GM18517 (cell line): ENCODE measurements around the gene PARVA.

Source experiments
- ATAC-seq: cut with Tn5 transposase; IDR thresholded peaks from one replicate; pipeline ENCODE4 v1.9.1; 2021; ENCODE audit warnings: mild to moderate bottlenecking, moderate library complexity; ENCODE audit not compliant: unreplicated experiment

PARVA gene

DNA sequence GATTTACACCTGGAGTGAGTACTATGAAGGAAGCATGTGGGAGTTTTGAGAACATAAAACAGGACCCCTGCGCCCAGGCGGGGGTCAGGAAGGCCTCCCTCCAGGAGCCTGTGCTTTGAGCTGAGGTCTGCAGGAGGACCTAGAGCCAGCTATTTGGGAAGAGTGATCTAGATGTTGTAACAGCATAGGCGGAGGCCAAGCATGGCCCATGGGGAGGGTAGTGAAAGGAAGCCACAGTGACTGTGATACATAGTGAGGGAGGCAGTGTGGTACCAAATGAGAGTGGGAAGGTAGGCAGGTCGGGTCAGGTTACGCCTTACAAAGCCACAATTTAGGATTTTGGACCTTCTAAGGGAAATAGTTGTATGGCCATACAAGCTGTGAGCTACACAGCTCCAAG lies 147.5 kb downstream of the PARVA start:
- ATAC-seq: no peak

DNA sequence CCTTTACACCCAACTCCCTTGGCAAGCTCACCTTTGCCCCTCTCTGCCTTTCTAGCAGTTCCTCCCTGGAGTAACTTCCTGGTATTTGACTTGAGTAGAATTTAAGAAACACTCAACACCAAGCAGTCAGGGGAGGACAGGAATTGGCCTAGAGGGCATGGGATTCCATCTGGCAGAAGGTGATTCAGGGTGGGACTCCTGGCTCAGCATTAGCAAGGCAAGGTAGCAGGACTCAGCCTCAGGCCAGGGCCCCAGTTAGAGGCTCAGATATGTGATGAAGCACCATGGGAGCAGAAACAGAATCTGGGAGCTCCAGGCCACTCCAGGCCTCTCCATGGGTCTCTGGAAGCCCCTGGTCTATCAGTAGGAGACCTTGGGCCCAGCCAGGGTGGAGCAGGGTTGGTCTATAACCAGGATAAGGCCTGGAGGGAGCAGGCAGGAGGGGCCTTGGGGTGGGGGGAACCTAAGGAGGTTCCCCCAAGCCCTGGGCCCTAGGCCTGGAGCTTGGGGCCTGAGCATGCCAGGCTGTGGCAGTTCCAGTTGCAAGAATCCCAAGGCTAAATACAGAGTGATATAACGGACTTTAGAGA lies 148.2 kb downstream of the PARVA start:
- no peak for ATAC-seq

DNA sequence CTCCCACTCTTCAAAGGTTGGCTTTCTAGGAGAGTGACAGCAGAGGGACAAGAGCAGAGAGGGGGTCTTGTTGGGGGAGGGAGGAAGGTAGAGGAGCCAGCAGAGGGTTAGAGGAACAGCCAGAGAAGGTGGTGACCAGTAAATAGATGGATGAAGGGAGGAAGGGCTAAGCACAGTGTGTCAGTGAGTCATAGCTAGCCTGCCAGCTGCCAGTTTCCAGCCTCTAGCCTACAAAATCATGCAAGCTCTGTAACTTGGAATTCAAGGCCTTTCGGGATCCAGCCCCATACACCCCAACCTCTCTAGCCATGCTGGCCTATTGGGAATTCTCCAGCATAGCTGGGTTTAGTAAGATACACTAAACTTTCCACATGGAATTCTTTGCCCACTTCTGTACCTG lies 149.4 kb downstream of the PARVA start:
- no peak for ATAC-seq

DNA sequence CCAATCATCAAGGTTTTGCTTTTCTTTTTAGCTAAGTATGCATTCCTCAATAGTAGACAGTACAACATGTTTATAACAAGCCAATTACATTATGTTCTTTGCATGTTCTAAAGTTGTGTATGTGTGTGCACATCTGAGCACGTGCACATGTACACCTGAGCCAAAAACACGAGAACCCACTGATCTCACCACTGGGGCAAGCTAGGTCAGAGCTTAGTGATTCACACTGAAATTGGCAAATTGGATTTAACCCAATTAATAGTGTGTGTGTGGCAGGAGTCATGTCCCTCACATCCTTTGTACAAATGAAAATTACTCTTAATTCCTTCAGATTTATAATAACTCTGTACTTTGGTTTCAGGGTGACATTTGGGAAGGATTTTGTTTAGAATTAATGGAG lies 151.1 kb downstream of the PARVA start:
- no peak for ATAC-seq

DNA sequence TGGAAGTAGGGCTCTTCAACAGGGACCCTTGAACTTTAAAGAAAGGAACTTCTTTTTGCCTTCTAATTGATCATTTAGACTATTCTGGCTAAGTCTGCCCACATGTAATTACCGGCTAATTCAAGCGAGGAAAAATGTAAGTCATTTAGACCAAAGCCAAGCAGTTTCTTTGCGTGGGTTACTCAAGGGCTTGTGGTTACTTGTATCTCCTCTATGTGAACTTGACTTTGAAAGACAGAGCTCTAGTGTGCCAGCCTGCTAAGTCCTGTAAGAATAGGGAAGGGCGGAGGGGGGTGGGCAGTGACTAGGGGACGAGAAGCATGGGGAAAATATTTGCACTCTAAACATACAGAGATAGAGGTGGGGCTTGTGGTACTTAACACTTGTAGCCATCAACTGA lies 151.7 kb downstream of the PARVA start:
- no peak for ATAC-seq

DNA sequence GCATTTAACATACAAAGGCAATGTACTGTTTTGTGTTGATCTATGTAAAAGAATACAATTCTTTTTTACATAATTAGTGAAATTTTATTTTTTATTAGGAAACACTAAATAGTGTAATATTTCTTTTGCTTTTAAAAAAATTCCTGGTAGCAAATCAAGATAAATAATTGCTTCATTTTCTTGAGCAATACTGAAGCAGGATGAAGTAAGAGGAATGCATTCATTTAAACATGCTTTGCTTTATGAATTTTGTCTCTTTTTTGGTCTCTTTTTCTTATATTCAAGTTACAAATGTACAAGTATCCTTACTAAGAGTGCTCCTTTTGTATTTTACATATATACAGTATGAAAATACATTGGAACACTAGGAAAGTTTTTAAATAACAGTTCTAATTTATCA lies 152.4 kb downstream of the PARVA start:
- ATAC-seq: no peak

DNA sequence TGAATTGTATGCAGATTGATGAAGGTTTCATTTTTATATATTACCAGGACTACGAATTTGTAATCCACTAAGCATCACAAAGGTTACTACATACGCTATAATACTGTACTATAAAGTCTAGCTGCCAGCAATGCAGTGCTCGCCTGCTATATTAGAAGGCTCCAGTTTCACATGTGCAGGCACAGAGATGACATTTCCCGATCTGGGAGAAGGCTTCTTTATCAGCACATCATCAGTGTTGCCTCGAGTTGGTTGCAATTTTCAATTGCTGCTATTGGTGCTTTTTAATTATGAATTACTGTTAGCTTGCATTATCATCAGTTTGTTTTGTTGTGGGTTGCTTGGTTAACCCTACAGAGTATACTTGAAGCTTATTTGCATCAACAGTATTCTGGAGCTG lies 153.6 kb downstream of the PARVA start:
- no peak for ATAC-seq

DNA sequence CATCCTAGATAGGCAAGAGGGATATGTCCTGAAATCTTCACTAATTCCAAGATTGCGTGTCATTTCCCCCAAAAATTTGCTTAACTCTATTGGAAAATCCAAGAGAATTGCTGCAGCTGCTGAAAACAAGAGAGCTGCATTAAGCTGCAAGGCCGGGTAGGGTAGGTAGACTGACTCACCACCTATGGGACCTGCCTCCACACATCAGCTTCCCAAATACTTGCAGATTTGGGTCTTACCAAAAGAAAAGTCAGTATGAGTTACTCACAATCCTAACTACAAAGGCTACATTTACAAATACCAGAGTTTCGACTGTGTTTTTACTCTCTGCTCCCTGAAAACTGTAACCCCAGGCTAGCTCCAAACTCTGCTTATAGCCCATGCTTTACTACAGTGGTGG lies 154.3 kb downstream of the PARVA start:
- ATAC-seq: no peak

DNA sequence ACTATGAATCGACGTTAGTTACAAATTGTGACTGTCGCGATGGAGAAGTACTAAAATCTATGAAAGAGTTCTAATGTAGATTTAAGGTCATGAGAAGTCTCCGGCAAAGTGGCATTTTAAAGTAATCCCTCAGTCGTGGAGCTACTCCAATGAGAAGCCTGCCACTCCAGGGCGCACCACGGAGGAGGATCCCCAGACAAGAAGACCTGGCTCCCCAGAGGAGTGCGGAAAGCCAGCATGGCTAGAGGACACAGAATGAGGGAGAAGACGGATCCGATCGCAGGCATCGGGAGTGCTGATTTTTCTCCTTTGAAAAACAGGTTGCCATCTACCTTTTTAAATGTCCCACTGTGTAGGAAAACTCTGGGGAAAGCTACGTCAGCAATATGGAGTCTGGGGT lies 155.2 kb downstream of the PARVA start:
- no peak for ATAC-seq

DNA sequence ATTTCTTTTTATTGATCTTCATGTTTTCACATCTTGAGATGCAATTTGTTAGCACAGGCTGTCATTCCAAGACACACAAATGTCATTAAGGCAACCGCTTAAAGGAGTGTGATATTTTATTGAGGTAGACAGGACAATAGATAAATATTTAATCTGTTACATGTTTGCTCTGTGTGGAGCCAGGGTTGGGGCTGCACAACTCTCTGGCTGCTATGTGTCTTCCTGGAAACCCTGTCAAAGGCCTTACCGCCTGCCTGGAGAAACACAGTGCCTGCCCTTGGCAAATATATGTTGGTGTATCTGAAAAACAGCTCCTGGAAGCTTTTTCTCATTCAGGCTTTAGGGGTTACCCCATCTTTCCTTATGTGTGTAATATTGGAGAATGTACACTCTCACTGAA lies 157.2 kb downstream of the PARVA start:
- ATAC-seq: no peak

DNA sequence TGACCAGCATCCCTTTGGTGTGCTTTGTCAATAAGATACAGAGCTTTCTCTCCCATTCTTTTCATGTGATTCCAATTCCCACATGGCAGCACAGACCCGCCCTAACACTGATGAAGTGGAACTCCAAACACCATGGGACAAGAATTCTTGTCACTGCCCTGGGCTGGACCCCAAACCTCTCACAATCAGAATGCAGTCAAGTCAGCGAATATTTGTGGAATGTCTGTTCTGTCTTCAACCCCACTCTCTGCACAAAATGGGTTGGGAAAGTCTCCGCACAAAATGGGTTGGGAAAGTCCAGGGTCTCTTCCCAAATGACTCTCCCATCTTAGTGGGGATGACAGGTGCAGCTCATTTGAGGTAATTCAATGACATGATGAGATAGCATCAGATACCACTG lies 157.9 kb downstream of the PARVA start:
- no peak for ATAC-seq

DNA sequence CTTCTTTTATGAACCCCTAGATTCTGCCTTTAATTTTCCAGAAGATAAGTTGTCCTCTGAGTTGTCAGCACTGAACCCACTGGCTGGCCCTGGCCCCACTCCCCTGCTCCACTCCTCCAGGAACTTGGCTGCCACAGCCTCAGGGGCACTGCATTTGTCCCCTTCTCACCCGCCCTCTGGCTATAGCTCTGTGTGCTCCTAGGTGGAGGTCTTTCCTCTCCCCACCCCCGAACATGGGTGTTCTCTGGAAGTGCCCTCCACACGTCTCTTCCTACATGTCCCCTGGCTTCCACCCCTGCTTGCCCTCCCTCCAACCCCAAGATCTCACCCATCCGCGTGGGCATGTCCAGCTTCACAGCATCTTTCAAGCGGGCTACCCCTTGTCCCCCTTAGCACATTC lies 159.2 kb downstream of the PARVA start:
- ATAC-seq: no peak

DNA sequence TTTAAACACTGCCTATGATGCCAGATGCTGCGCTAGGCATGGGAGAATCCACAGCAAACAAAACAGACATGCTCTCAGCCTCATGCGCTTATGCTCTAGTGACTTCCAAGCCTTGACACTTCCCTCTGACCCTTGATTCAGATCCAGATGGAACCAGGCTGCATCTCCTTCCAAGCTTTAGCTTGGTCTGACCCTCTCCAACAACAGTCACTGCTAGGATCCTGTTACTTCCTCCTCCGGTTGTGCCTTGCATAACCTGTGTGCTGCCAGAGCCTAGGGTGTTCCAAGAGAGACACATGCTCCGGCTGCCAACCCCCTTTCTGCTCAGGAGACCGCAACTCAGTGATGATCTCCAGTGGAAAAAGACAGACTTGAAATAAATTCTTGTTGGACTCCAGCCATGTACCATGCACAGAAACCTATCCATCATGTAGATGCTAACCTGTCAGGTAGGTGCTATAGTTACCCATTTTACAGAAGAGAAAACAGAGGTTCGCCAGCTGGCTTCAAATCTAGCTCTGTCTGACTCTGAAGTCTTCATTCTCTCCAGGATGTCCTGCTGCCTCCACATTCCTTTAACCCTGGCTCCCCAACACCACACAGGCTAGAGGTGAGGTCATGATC lies 160.5 kb downstream of the PARVA start:
- ATAC-seq: no peak

DNA sequence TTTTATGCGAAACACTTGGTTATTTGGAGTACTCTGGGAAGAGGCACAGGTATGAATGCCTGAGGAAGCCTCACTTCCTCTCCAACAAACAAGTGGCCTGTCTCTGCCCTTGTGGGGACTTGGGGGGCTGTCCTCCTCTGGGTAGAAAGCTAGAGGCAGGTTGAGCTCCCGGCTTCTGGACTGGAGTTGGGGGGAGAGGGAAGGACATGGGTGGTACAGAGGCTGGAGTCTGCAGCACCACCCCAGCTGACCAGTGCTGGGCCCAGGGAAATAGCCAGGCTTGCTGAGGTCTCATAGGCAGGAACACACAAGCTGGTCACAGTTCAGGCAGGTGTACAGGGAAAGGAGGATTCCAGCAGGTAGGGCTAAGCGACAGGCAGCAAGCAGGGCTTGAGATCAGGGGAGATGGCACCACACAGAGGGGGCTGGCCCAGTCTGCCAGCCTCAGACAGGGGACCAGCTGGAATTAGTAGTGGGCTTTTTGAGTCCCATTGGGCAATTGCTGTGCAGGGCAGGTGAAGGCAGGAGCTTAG lies 161.6 kb downstream of the PARVA start:
- ATAC-seq: no peak

DNA sequence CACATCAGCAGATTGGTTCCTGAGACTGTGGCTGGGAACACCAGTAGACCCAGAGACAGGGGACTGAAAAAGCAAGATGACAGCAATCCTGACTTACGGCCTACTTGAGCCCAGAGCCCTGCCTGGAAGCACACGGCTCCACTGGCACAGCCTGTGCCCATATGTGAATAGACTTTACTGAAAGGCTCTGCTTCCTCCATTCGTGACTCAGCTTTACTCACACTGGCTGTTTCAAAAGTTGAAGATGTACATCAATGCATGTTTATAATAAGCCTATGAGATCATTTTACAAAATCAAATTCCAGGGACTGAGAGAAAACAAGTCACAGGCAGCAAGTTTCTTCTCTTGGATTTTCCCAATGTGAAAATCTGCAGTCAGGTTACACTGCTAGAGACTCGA lies 162.2 kb downstream of the PARVA start:
- ATAC-seq: no peak

DNA sequence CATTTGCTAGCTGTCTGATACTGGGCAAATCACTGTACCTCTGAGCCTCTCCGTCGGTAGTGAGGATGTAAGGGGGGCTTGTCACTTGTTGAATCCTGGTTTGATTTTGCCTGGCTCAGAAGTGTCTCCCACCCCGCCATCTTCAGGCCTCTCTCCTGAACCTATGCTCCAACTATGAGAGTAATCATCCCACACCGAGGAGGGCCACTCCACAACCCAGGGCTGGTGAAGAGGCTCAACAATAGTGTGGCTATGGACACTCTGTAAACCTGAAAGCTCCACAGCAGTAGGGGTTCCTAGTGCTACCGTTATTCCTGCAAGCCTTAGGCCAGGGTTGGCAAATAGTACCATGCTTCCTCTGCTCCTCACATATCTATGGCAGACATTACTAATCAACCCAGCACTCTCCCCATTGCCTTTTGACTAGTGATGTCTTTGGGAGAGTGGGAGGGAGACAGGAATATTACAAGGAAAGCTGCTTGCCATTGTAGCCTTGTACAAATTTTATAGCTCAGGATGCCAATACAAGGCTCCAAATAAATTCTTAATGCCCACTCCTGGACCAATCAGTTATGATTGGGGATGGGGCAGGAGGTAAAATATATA lies 162.8 kb downstream of the PARVA start:
- ATAC-seq: no peak

DNA sequence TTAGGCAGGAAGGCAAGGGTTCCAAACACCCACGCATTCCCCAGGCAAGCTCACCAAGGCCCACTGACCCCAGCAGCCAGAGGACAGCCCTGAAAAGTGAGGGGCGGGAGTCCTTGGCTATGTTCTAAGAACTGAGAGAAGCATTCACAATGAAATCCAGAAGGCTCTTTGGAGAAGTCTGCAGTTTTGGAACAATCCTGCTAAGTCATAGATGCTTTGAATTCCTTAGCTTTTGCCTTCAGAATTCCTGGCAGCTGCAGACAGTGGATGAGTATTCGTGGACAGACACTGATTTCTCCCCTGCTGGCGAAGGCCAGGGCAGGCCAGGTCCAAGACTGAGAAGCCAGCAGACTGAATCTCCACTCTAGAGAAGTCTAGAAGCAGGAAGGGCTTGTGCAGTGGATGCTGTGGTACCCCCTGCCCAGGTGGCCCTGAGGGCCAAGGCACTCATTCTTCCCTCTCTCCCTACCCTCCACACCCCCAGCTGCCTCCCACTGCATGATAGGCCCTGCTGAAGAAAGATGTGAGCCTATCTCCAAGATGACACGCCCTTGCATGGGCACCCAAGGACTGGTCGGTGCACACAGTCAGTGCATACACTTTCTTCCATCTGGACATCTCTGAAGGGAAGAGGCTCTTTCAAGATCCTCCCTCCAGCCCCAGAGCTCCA lies 163.7 kb downstream of the PARVA start:
- ATAC-seq: no peak

DNA sequence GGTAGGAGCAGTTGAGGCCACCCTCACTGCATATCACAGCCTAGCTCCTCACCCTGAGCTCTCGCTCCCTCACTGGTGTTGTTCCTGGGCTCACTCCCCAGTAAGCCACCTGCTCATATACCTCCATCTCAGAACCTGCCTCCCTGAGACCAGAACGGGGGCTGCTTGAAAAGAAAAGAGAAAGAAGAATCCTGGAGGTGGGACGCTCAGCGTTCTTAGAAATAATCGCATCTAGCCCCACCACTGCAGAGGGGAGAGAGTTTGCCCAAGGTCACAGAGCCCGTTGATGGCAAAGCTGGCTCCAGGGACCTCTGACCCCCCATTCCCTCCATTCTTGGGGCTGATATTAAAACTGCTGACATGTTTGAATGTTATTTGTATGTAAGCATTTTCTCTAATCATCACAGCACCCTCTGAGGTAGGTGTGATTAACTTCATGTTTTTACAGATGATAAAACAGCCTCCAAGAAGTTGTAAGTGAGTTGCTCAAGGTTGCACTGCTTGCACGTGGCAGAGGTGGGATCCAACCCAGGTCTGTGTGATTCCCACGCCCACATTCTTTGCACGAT lies 164.3 kb downstream of the PARVA start:
- no peak for ATAC-seq

DNA sequence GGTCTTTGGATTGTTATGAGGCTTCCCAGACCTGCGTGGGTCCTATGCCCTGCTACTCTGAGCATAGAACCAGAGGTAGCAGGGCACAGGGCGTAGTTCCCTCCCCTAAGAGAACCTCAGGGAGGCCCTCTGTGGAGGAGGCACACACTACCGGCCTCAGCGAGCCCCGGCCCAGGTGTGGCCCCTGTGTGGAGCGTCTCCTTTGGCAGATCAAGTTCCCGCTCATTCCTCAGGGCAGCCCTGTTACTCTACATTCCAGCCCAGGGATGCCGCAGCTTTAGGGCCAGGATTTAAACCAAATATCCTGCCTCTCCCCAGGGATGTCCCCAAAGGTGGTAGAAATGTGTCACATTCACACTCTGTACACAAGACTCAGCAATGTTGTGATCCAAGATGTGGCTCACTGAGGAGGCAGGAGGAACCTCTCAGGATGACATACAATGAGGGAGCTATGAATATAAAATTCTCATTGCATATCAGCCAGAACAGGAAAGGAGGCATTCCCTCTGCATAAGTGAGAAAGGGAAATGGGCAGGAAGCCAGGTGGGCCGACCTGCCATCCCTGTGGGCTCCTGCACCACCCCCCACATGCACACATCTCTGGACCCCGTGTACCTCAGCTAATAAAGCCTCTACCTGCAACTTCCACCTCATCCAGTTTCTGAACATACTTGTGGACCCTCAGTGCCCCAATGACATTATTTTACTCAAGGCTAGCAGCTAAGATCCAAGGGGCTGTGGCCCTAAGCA lies 165.0 kb downstream of the PARVA start:
- ATAC-seq: no peak

DNA sequence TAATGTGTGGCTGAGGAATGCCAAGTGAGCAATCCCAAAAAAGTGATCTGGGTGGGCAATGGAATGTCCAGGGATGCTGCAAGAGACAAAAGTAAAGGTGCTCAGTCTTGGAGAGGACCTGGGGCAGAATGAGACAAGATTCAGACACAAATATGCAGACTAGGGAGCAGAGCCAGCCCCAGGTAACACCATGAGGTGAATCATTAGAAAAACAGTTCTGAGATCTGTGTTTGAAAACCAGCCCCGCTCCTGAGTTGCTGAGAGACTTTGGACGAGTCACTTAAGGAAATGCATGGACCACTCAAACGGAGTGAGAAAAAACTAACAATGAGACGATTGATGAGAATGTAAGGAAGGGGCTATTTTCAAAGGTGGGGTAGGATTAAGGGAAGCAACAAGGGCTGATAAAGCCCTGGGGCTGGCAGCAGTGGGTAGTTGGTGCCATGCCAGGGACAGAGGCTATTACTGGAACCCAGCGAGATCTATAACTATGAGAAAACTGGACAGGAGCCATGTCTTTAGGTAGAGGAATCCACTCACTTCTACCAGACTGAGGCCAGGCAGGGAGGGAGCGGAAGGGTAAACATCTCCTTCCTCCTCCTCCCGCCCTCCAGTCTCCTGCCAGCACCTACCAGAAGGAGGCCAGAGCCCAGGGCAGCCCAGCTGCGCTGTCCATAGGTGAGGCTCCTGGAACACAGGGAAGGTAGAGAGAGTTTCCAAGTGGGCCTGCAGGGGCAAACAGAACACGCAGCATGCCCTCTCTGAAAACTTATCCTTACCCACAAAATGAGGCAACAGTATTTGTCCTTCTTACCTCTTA lies 166.4 kb downstream of the PARVA start:
- ATAC-seq: no peak
